ENCODE measurements around the gene EPS8L1.

The EPS8L1 gene

DNA sequence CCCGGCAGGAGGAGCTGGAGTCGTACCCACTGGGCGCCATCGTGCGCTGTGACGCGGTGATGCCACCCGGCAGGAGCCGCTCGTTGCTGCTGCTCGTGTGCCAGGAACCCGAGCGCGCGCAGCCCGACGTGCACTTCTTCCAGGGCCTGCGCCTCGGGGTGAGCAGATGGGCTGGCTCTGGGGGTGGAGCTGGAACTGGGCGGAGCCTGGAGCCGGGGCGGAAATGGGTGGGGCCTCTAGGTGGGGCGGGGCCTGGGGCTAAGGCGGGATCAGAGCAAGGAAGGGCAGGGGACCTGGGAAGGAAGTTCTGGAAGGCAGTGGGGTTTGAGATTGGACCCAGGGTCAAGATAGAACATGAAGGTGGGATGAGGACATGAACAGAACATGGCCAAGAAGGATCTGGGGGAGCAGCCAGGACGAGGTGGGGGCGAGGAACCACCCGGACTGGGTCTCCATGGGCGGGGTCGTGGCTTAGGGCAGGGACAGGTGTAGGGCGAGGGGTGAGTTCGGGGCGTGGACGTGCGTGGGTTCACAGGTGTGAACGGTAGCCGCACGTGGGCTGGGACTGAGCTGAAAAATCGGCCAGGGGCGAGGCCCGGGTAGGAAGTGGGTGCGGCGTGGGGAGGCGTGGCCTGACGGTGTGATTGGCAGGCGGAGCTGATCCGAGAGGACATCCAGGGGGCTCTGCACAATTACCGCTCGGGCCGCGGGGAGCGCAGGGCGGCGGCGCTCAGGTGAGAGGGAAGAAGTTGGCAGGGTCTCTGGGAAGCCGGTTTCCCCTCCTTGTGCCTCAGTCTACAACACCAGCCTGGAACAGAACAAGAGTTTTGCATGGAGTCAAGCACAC is 4.7 kb downstream of the EPS8L1 start:
- H3K9me2 ChIP-seq (replicated peaks; ENCODE audit: low read depth, low read length), result no peaks in the 10 kb centered on the region
- no peaks in the 10 kb centered on the region for H3K36me3 ChIP-seq (ENCODE audit: insufficient read depth, low read length)
- no peak overlapping the region for H2AFZ ChIP-seq (ENCODE audit: low read length)
- H3K4me1 ChIP-seq (ENCODE audit: insufficient read depth, low read length, poor library complexity, severe bottlenecking), result no peaks in the 10 kb centered on the region
- H3K4me2 ChIP-seq (ENCODE audit: low read depth, low read length, poor library complexity, severe bottlenecking), result peak overlapping the region; percentile 66
- no peaks in the 10 kb centered on the region for H3F3A ChIP-seq (ENCODE audit: low read depth)
- no peaks in the 10 kb centered on the region for H3K9me3 ChIP-seq (ENCODE audit: insufficient read depth, low read depth, low read length)
- H3K79me2 ChIP-seq (ENCODE audit: insufficient read depth, low read length), result no peaks in the 10 kb centered on the region
- peak overlapping the region; percentile 66 for H3K4me3 ChIP-seq (ENCODE audit: low read length, poor library complexity, severe bottlenecking)
- no peaks in the 10 kb centered on the region for H3K27me3 ChIP-seq (ENCODE audit: insufficient read depth, low read length, poor library complexity, severe bottlenecking)
- TF ChIP-seq EZH2phosphoT487 (IDR thresholded peaks at IDR 0.05; ENCODE audit: borderline replicate concordance), result no peak
- TF ChIP-seq, protein P1, sequence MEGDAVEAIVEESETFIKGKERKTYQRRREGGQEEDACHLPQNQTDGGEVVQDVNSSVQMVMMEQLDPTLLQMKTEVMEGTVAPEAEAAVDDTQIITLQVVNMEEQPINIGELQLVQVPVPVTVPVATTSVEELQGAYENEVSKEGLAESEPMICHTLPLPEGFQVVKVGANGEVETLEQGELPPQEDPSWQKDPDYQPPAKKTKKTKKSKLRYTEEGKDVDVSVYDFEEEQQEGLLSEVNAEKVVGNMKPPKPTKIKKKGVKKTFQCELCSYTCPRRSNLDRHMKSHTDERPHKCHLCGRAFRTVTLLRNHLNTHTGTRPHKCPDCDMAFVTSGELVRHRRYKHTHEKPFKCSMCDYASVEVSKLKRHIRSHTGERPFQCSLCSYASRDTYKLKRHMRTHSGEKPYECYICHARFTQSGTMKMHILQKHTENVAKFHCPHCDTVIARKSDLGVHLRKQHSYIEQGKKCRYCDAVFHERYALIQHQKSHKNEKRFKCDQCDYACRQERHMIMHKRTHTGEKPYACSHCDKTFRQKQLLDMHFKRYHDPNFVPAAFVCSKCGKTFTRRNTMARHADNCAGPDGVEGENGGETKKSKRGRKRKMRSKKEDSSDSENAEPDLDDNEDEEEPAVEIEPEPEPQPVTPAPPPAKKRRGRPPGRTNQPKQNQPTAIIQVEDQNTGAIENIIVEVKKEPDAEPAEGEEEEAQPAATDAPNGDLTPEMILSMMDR (conservative IDR thresholded peaks at IDR 0.05; ENCODE audit: low read length), result no peak
- peak overlapping the region; percentile 40 for H3K9ac ChIP-seq (ENCODE audit: low read depth, low read length, poor library complexity, severe bottlenecking)
- no peaks in the 10 kb centered on the region for H4K20me1 ChIP-seq (ENCODE audit: insufficient read depth, low read length, poor library complexity, severe bottlenecking)

DNA sequence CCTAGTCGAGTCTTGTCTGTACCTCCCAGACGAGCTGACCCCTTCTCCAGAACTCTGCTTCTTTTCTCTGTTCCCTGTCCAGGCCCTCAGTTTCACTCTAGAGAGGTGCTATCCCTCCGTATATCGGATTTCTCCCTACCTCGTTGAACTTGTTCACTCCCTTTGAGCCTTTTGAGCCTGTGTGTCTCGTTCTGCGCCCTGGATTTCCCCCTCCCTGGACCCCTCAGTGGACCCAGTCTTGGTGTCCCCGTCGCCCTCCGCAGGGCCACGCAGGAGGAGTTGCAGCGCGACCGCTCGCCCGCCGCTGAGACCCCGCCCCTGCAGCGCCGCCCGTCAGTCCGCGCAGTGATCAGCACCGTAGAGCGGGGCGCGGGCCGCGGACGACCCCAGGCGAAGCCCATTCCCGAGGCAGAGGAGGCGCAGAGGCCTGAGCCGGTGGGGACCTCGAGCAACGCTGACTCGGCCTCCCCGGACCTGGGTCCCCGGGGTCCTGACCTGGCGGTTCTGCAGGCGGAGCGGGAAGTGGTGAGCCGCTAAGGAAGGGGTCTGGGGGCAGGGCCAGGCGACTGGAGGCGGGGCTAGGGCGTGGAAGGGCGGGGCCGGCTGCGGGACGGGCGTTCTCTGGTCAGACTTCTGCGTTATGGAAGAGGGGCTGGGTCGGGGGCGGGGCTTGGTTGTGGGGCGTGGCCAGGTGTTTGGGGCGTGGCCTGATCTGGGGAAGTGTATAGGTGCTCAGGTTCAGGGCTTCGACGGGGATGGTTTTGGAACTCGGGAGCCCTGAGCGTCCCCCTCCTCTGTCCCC is 5.5 kb downstream of the EPS8L1 start:
- H3K9me3 ChIP-seq (ENCODE audit: insufficient read depth, low read depth, low read length), result no peaks in the 10 kb centered on the region
- H3K9me2 ChIP-seq (replicated peaks; ENCODE audit: low read depth, low read length), result no peaks in the 10 kb centered on the region
- H4K20me1 ChIP-seq (ENCODE audit: insufficient read depth, low read length, poor library complexity, severe bottlenecking), result no peaks in the 10 kb centered on the region
- H3K36me3 ChIP-seq (ENCODE audit: insufficient read depth, low read length), result no peaks in the 10 kb centered on the region
- H3K27me3 ChIP-seq (ENCODE audit: insufficient read depth, low read length, poor library complexity, severe bottlenecking), result no peaks in the 10 kb centered on the region
- no peak for TF ChIP-seq EZH2phosphoT487 (IDR thresholded peaks at IDR 0.05; ENCODE audit: borderline replicate concordance)
- TF ChIP-seq, protein P1 (conservative IDR thresholded peaks at IDR 0.05; ENCODE audit: low read length), result no peak
- no peaks in the 10 kb centered on the region for H3K4me1 ChIP-seq (ENCODE audit: insufficient read depth, low read length, poor library complexity, severe bottlenecking)
- H3K9ac ChIP-seq (ENCODE audit: low read depth, low read length, poor library complexity, severe bottlenecking), result peak overlapping the region; percentile 40
- peak overlapping the region; percentile 76 for H2AFZ ChIP-seq (ENCODE audit: low read length)
- peak overlapping the region; percentile 66 for H3K4me3 ChIP-seq (ENCODE audit: low read length, poor library complexity, severe bottlenecking)
- H3F3A ChIP-seq (ENCODE audit: low read depth), result no peaks in the 10 kb centered on the region
- no peaks in the 10 kb centered on the region for H3K79me2 ChIP-seq (ENCODE audit: insufficient read depth, low read length)
- peak overlapping the region; percentile 66 for H3K4me2 ChIP-seq (ENCODE audit: low read depth, low read length, poor library complexity, severe bottlenecking)

DNA sequence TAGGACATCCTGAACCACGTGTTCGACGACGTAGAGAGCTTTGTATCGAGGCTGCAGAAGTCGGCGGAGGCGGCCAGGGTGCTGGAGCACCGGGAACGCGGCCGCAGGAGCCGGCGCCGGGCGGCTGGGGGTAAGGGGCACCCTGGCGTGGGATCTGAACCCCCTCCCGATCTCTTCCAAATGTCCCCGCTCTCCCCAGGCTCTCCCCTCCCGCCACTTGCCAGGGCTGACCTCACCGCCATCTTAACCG is 6.0 kb downstream of the EPS8L1 start:
- no peak overlapping the region for H3K9ac ChIP-seq (ENCODE audit: low read depth, low read length, poor library complexity, severe bottlenecking)

More for the DNA sequence above, 6.0 kb downstream of the EPS8L1 start:
- Histone ChIP-seq H3K9me3 (ENCODE audit: insufficient read depth, low read depth, low read length) (no peaks in the 10 kb centered on the region), H3K9me2 (replicated peaks; ENCODE audit: low read depth, low read length) (no peaks in the 10 kb centered on the region), H4K20me1 (ENCODE audit: insufficient read depth, low read length, poor library complexity, severe bottlenecking) (no peaks in the 10 kb centered on the region), H3K4me1 (ENCODE audit: insufficient read depth, low read length, poor library complexity, severe bottlenecking) (no peaks in the 10 kb centered on the region), H3K36me3 (ENCODE audit: insufficient read depth, low read length) (no peaks in the 10 kb centered on the region), H3K4me3 (ENCODE audit: low read length, poor library complexity, severe bottlenecking) (no peak overlapping the region), H3F3A (ENCODE audit: low read depth) (no peaks in the 10 kb centered on the region), H3K27me3 (ENCODE audit: insufficient read depth, low read length, poor library complexity, severe bottlenecking) (no peaks in the 10 kb centered on the region), H3K4me2 (ENCODE audit: low read depth, low read length, poor library complexity, severe bottlenecking) (no peak overlapping the region), H2AFZ (ENCODE audit: low read length) (no peak overlapping the region), H3K79me2 (ENCODE audit: insufficient read depth, low read length) (no peaks in the 10 kb centered on the region)
- no peak for TF ChIP-seq EZH2phosphoT487 (IDR thresholded peaks at IDR 0.05; ENCODE audit: borderline replicate concordance)
- TF ChIP-seq, protein P1 (conservative IDR thresholded peaks at IDR 0.05; ENCODE audit: low read length), result no peak
